ENCODE data around the gene PRKAR2B. TPM values are rescaled to one million over a fixed set of nuclear protein-coding genes. Genes with fewer than 3 reads are reported as not detected.
"Not testable (repeated sequence)": the region's sequence is repeated elsewhere in the genome, so short reads cannot be mapped to it uniquely, and the experiment has no call there.

Gene PRKAR2B
- total RNA-seq, 1 donor = 13.5 TPM

DNA sequence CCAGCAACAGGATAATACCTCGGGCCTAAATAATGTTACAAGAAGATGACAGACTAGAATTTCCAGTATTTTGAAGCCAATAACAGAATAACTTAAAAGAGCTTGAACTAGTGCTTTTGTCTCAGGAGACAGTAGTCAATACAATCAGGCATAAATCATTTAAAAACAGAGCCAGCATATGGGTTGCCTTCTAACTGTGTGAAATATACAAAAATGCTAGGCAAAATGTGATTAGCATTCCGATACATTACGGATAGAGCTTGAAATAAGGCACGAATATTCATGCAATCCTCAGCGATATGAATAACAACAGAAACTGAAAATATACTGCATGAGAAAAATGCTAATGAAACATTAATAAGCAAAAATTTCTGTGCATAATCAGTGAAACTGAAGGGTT, 18.3 kb upstream of the PRKAR2B start:
- no peak for DNase-seq (ENCODE audit: low read depth in 2 of 3, low spot score in 2 of 3)

GRCh38 chr7:107027208-107027607, 17.3 kb upstream of the PRKAR2B start:
- peak in 1 of 3 donors; percentile 38 for DNase-seq (ENCODE audit: low read depth in 2 of 3, low spot score in 2 of 3)

DNA sequence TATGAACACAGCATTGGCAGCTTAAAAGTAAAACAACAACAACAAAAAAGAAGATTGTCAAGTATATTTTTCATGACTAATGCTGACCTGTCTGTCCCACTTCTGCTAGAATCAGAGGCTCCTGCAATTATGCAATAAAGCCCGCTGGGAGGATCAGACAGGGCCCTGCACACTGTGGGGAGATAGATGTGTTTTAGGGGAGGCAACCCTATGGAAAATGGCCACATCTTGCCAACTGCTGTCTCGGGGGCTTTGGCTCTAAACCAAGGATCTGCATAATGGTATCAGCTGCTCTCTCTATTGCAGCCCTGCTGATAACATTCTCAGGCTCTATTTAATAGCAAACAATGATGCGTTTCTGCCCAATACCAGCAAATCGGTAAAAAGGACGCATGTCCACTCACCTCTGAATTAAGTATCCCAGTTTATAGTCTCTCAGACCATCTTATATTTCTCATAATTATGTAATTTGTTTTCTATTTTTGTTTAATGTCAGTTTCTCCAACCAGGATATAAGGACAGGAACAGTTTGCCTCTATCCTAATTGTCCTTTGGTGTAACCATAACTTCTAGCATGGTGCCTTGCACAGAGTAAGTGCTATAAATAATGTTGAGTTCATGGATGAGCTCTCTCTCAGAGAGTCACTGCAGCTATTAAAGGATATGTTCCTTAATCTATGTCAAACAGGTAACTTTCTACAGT, 15.3 kb upstream of the PRKAR2B start:
- DNase-seq (ENCODE audit: low read depth in 2 of 3, low spot score in 2 of 3) = no peak

- DNase-seq (ENCODE audit: low read depth in 2 of 3, low spot score in 2 of 3) = no peak
Observed at GRCh38 chr7:107029764-107030286, 14.7 kb upstream of the PRKAR2B start.

GRCh38 chr7:107032050-107032449, 12.5 kb upstream of the PRKAR2B start:
- DNase-seq (ENCODE audit: low read depth in 2 of 3, low spot score in 2 of 3) = no peak

DNA sequence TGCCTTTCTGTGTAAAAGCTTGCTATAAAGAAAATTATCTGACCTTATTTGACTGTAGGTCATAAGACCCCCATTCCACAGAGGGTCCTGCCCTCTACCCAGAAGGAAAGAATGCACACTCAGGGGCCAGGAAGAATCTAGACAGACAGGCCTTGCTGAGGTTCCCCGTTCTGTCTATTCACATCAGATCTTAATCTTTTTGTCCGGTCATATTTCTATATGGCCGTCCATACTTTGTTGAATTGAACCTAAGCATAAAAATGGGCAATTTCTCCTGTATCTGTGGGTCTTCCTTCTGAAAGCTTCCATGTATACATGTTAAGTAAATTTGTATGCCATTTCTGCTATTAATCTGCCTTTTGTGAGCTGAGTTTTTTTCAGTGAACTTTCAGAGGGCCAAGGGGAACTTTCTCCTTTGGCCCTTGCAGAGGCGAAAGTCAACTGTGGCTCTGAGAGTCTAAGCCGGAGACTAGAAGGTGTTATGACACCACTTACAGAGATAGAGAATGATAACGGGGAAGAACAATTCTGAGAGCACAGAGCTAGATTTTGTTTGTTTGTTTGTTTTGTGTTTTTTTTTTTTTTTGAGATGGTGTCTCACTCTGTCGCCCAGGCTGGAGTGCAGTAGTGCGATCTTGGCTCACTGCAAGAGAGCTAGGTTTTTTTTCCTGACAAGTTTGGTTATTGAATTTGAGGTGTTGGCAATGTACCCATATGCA, 11.6 kb upstream of the PRKAR2B start:
- no peak for DNase-seq (ENCODE audit: low read depth in 2 of 3, low spot score in 2 of 3)

- DNase-seq (ENCODE audit: low read depth in 2 of 3, low spot score in 2 of 3) = no peak
Observed at GRCh38 chr7:107034553-107034952, 10.0 kb upstream of the PRKAR2B start.

- DNase-seq (ENCODE audit: low read depth in 2 of 3, low spot score in 2 of 3) = no peak
Observed at GRCh38 chr7:107035446-107035845, 9.1 kb upstream of the PRKAR2B start.

DNA sequence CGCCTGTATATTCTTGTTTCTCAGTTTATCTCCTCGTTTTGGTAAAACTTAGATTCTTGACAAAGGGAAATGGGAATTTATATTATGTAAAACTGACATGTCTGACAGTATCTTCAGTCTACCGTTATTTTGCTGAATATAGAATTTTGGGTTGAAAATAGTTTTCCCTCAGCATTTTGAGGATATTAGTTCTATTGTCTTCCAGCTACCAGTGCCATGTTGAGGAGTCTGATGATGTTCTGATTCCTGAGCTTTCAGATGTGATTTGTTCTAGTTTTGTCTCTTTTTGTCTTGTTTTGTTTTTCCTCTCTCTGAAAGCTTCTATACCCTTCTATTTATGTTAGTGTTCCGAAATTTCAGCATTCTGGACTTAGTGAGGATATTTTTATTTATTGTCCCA, 8.0 kb upstream of the PRKAR2B start:
- peak in 1 of 3 donors; percentile 27 for DNase-seq (ENCODE audit: low read depth in 2 of 3, low spot score in 2 of 3)

DNA sequence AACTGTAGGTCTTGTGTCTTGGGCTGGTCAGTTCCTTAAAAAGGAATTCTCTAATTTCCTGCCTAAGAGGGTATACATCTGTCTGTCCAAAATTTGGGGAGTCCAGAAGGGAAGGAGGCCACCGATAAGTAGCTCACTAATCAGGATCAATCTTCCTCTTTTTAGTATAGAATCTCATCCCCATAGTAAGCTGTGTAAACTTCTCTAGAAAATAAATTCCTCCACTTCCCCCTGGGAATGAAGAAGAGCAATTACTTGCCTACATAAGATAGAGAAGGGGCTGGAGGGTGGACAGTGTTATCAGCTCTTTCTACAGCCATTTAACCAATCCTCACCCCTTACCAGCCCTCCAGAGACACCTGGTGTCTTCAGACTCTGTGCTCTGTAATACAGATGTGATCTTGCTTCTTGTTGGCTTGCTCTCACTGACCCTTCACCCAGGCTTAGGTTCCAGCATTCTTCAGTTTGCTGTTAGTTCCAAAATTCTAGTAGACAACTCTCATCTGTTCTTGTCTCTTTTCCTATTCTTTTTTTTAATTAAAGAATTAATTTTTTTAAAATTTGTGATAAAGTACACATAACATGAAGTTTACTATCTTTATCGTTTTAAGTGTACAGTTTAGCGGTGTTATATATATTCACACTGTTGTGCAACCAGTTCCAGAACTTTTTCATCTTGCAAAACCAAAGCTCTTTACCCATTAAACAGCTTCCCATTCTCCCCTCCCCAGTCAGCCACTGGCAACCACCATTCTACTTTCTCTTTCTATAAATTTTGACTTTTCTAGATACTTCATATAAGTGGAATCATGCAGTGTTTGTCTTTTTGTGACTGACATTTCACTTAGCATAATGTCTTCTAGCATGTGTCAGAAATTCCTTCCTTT, 6.5 kb upstream of the PRKAR2B start:
- no peak for DNase-seq (ENCODE audit: low read depth in 2 of 3, low spot score in 2 of 3)

- DNase-seq (ENCODE audit: low read depth in 2 of 3, low spot score in 2 of 3) = no peak
Observed at GRCh38 chr7:107039199-107039900, 5.2 kb upstream of the PRKAR2B start.

DNA sequence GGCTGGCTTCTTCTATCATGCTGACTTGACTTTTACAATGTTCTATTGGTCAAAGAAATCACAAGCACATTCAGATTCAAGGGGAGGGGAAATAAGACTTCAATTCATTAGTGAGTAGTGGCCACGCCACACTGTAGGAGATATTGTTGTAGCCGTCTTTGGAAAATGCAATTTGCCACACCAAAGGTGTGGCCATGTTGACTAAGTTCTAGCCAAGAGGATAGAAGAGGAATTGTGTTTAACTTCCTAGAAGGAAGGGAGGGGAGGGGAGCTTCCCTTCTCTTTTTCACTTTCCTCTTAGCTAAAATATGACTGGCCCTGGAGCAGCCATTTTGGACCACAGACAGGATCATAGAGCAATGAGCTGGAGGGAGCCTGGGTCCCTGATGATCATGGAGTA, 3.4 kb upstream of the PRKAR2B start:
- DNase-seq (ENCODE audit: low read depth in 2 of 3, low spot score in 2 of 3) = no peak

DNA sequence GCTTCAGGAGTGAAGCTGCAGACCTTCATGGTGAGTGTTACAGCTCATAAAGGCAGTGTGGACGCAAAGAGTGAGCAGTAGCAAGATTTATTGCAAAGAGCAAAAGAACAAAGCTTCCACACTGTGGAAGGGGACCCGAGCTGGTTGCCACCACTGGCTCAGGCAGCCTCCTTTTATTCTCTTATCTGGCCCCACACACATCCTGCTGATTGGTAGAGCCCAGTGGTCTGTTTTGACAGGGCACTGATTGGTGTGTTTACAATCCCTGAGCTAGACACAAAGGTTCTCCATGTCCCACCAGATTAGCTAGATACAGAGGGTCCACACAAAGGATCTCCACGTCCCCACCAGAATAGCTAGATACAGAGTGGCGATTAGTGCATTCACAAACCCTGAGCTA, 2.7 kb upstream of the PRKAR2B start:
- peak in 1 of 3 donors; percentile 54 for DNase-seq (ENCODE audit: low read depth in 2 of 3, low spot score in 2 of 3)

GRCh38 chr7:107042326-107042910, 2.1 kb upstream of the PRKAR2B start:
- not testable (repeated sequence) for DNase-seq (ENCODE audit: low read depth in 2 of 3, low spot score in 2 of 3)

DNA sequence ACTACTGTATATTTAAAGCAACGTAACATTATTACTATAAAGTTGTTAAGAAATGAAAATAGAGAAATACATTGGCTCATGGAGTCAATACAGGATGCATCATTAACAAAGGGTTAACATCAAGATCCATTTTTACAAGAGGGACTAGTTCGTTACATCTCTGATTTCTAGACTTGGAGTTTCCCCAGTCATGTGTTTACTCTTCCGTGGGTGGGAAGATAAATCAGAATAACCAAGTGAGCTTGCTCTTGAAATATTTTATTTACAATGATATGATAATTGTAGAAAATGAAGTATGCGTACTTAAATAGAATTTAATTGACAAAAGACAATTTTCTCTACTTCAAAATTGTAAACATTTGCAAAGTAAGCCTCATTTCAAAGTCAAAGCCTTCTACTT, 1.0 kb upstream of the PRKAR2B start:
- DNase-seq (ENCODE audit: low read depth in 2 of 3, low spot score in 2 of 3) = no peak

DNA sequence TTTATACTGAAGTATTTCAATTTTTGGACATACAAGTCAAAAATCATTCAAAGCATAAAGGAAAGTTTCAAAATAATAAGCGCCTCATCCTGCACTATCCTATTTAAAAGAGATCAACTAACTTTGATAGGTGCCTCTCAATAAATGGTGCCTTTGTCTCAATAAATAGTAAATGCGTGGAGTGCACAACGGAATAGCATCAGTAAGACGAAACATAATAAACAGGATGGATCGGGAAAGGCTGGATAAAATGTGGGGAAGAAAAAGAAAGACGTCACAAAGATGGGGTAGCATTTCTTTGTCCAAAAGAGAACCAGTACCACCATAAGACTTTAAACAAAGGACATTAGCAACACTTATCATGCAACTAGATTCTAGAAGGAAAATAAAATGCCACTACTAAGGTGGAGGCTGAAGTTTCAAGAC, 571 bp upstream of the PRKAR2B start:
- DNase-seq (ENCODE audit: low read depth in 2 of 3, low spot score in 2 of 3) = no peak

- DNase-seq (ENCODE audit: low read depth in 2 of 3, low spot score in 2 of 3) = peak in 1 of 3 donors; percentile 38
Observed at GRCh38 chr7:107045195-107045960, 873 bp downstream of the PRKAR2B start.

DNA sequence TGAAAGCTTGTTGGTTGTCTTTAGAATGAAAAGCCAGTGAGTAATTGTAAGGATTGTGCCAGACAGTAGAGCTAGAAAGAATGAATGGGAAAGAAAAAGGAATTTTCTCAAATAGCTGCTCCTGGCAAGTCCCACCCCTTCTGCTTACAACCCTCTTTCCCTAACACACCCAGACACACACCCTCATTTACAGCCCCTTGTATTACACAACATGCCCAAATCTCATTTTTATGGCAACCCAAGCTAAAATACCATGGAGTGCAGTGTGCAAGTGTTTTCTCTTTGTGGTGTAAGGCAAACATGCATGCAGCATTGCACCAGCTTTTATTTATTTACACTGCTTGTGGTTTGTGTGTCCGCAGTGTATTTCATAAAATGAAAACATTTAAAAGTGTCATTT, 1.5 kb downstream of the PRKAR2B start:
- no peak for DNase-seq (ENCODE audit: low read depth in 2 of 3, low spot score in 2 of 3)

- DNase-seq (ENCODE audit: low read depth in 2 of 3, low spot score in 2 of 3) = no peak
Observed at GRCh38 chr7:107046491-107047259, 2.2 kb downstream of the PRKAR2B start.
